ENCODE results near the gene HIF3A. TPM values are rescaled to one million over a fixed set of nuclear protein-coding genes. Genes with fewer than 3 reads are reported as not detected.

Gene HIF3A
- polyA plus RNA-seq (2011; rRNA removed) = not detected in 2 replicates
- polyA plus RNA-seq (2012; cell fraction: cytosol; rRNA removed) = under 0.01 and 0.01 TPM in 2 replicates
- not detected in 2 replicates for polyA plus RNA-seq (2012; cell fraction: nucleus; rRNA removed)
- not detected in 3 replicates for polyA plus RNA-seq (2017; fragmentation: RNase III; extraction: RNeasy Plus Mini Kit Qiagen cat#74134 plus additional on column Dnase treatment)
- polyA minus RNA-seq (2011; rRNA and poly(A)+ RNA removed) = 0.08 TPM in 1 of 2 replicates, not detected in the other

- no peak within 1 kb of the TSS for H3K4me2 ChIP-seq
- no peak for ATAC-seq
- no peak for TF ChIP-seq GATA3 (IDR thresholded peaks at IDR 0.05; ENCODE audit: borderline replicate concordance)
- TF ChIP-seq, protein P1, sequence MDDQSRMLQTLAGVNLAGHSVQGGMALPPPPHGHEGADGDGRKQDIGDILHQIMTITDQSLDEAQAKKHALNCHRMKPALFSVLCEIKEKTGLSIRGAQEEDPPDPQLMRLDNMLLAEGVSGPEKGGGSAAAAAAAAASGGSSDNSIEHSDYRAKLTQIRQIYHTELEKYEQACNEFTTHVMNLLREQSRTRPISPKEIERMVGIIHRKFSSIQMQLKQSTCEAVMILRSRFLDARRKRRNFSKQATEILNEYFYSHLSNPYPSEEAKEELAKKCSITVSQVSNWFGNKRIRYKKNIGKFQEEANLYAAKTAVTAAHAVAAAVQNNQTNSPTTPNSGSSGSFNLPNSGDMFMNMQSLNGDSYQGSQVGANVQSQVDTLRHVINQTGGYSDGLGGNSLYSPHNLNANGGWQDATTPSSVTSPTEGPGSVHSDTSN (IDR thresholded peaks at IDR 0.05) = no peak
- no peak for TF ChIP-seq BHLHE40 (IDR thresholded peaks at IDR 0.05; ENCODE audit: low read depth, low read length)
- no peak for TF ChIP-seq MAZ (IDR thresholded peaks at IDR 0.05; ENCODE audit: borderline replicate concordance, low read depth, low read length)
- TF ChIP-seq, protein P2, sequence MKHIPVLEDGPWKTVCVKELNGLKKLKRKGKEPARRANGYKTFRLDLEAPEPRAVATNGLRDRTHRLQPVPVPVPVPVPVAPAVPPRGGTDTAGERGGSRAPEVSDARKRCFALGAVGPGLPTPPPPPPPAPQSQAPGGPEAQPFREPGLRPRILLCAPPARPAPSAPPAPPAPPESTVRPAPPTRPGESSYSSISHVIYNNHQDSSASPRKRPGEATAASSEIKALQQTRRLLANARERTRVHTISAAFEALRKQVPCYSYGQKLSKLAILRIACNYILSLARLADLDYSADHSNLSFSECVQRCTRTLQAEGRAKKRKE (CRISPR knock-in tag; IDR thresholded peaks at IDR 0.05; ENCODE audit: low read depth) = no peak
- no peak for TF ChIP-seq ZNF302 (CRISPR knock-in tag; IDR thresholded peaks at IDR 0.05)
- no peak for TF ChIP-seq JUN (IDR thresholded peaks at IDR 0.05)
- no peak for TF ChIP-seq NR3C1 (IDR thresholded peaks at IDR 0.05)
- TF ChIP-seq MAFK (IDR thresholded peaks at IDR 0.05; ENCODE audit: partially characterized antibody) = no peak
- no peak for TF ChIP-seq EHMT2 (IDR thresholded peaks at IDR 0.05; ENCODE audit: low read depth)
- no peak for TF ChIP-seq USF2 (IDR thresholded peaks at IDR 0.05)
- TF ChIP-seq NFE2L2 (conservative IDR thresholded peaks at IDR 0.05; ENCODE audit: low read length) = no peak
- no peak for TF ChIP-seq ESRRA (IDR thresholded peaks at IDR 0.05; ENCODE audit: borderline replicate concordance, low read length)
- TF ChIP-seq CBX8 (IDR thresholded peaks at IDR 0.05) = no peak
- TF ChIP-seq HDAC2 (IDR thresholded peaks at IDR 0.05) = no peak
- TF ChIP-seq JUNB (IDR thresholded peaks at IDR 0.05) = no peak
- WGBS (ENCODE audit: missing lambda C conversion rate) = 70% methylated on average over 41 of the region's 46 CpGs
- no peak within 1 kb of the TSS for H3K4me3 ChIP-seq
- FAIRE-seq = no peak
- H3K4me1 ChIP-seq = peaks cover 34% of the 10 kb centered on the region
- H3K27ac ChIP-seq = peak within 1 kb of the TSS; percentile 65 to 76; a peak in 3 of 6 replicates
- no peak for DNase-seq (ENCODE audit: low read depth in 1 of 2, low spot score in 1 of 2)
- H3K9me3 ChIP-seq = no peaks in the 10 kb centered on the region
- ChIA-PET CTCF (interaction anchor here (0.6 to 5.9 kb wide), 7 partner anchors 16 to 280 kb away, joined by 3 to 62 read pairs (median 3); no protein-coding TSS in a partner anchor), POLR2A (no interaction called here)
Measured at GRCh38 chr19:46296722-46297461, at the start of gene HIF3A. Gene HIF3A (plus strand): TSS chr19:46297042. CDS start chr19:46297077, 35 bp downstream.

- FAIRE-seq = no peak
- no peak for DNase-seq (ENCODE audit: low read depth in 1 of 2, low spot score in 1 of 2)
- Histone ChIP-seq H3K4me1 (no peaks in the 10 kb centered on the region), H3K4me2 (no peak overlapping the region), H3K27ac (no peak overlapping the region), H3K4me3 (no peak overlapping the region), H3K9me3 (no peaks in the 10 kb centered on the region)
- POLR2A ChIA-PET = no interaction called here
- WGBS (ENCODE audit: missing lambda C conversion rate) = 60% methylated on average over 3 of the region's 3 CpGs
- 0 out of 6 replicates have a peak, but pooled peaks of 1 of the 2 experiments have one; percentile 30 for ATAC-seq
- CTCF ChIA-PET = interaction anchor here (0.6 to 3.4 kb wide), 6 partner anchors 9 to 221 kb away, joined by 3 to 16 read pairs (median 7); no protein-coding TSS in a partner anchor
- TF ChIP-seq CHD4 (IDR thresholded peaks at IDR 0.05; ENCODE audit: borderline replicate concordance) (no peak), TFCP2L1 (CRISPR knock-in tag; IDR thresholded peaks at IDR 0.05) (no peak), GATA3 (IDR thresholded peaks at IDR 0.05; ENCODE audit: borderline replicate concordance) (no peak), TP53 (CRISPR knock-in tag; IDR thresholded peaks at IDR 0.05) (no peak), CBX2 (IDR thresholded peaks at IDR 0.05; ENCODE audit: borderline replicate concordance, low read depth) (no peak), E2F6 (IDR thresholded peaks at IDR 0.05; ENCODE audit: borderline replicate concordance, low read depth) (no peak), RARB (CRISPR knock-in tag; IDR thresholded peaks at IDR 0.05) (no peak), RNF2 (IDR thresholded peaks at IDR 0.05; ENCODE audit: borderline replicate concordance, low read depth) (no peak), ZSCAN20 (CRISPR knock-in tag; IDR thresholded peaks at IDR 0.05) (no peak), NPAS2 (CRISPR knock-in tag; IDR thresholded peaks at IDR 0.05; ENCODE audit: borderline replicate concordance) (no peak), HMGXB4 (CRISPR knock-in tag; IDR thresholded peaks at IDR 0.05; ENCODE audit: borderline replicate concordance) (no peak), MAFK (IDR thresholded peaks at IDR 0.05; ENCODE audit: partially characterized antibody) (no peak), RFX5 (IDR thresholded peaks at IDR 0.05) (no peak), RAD21 (conservative IDR thresholded peaks at IDR 0.05 in 1 of 2, IDR thresholded peaks at IDR 0.05 in 1 of 2) (no peak)
- TF ChIP-seq, protein P1 (IDR thresholded peaks at IDR 0.05) = no peak
Measured at GRCh38 chr19:46250076-46250735, 46.6 kb upstream of the HIF3A start.

Measured in A549 (cell line).